Measurements from ENCODE around the gene NFIL3. TPM values are rescaled to one million over a fixed set of nuclear protein-coding genes. Genes with fewer than 3 reads are reported as not detected.
"Not testable (repeated sequence)": the region's sequence is repeated elsewhere in the genome, so short reads cannot be mapped to it uniquely, and the experiment has no call there.

The NFIL3 gene
- polyA plus RNA-seq, 10 donors, result 22.9 to 33.0 (median 24.1) TPM

GRCh38 chr9:91403665-91404543 lies 19.7 kb downstream of the NFIL3 start:
- DNase-seq, result no peak

- no peak for DNase-seq
Measured at GRCh38 chr9:91398926-91399325, 24.7 kb downstream of the NFIL3 start.

GRCh38 chr9:91395553-91396471 lies 27.8 kb downstream of the NFIL3 start:
- peak in 1 of 3 donors; percentile 81 for DNase-seq

GRCh38 chr9:91395106-91395552 lies 28.5 kb downstream of the NFIL3 start:
- no peak for DNase-seq

GRCh38 chr9:91393826-91394225 lies 29.8 kb downstream of the NFIL3 start:
- DNase-seq, result no peak

- DNase-seq, result no peak
Measured at GRCh38 chr9:91392435-91392834, 31.2 kb downstream of the NFIL3 start.

GRCh38 chr9:91391818-91392217 lies 31.8 kb downstream of the NFIL3 start:
- DNase-seq, result no peak

GRCh38 chr9:91391412-91391811 lies 32.2 kb downstream of the NFIL3 start:
- no peak for DNase-seq

- not testable (repeated sequence) for DNase-seq
Measured at GRCh38 chr9:91389686-91390085, 33.9 kb downstream of the NFIL3 start.

- DNase-seq, result no peak
Measured at GRCh38 chr9:91386765-91387164, 36.9 kb downstream of the NFIL3 start.

GRCh38 chr9:91384954-91385353 lies 38.7 kb downstream of the NFIL3 start:
- no peak for DNase-seq

GRCh38 chr9:91383577-91383976 lies 40.1 kb downstream of the NFIL3 start:
- no peak for DNase-seq

GRCh38 chr9:91382298-91382697 lies 41.3 kb downstream of the NFIL3 start:
- no peak for DNase-seq

- no peak for DNase-seq
Measured at GRCh38 chr9:91379426-91379825, 44.2 kb downstream of the NFIL3 start.

GRCh38 chr9:91378695-91379127 lies 44.9 kb downstream of the NFIL3 start:
- peak in 1 of 3 donors; percentile 25 for DNase-seq

- DNase-seq, result not testable (repeated sequence)
Measured at GRCh38 chr9:91378054-91378453, 45.6 kb downstream of the NFIL3 start.

GRCh38 chr9:91376239-91376638 lies 47.4 kb downstream of the NFIL3 start:
- peak in 1 of 3 donors; percentile 16 for DNase-seq

GRCh38 chr9:91374939-91375338 lies 48.7 kb downstream of the NFIL3 start:
- DNase-seq, result peak in 1 of 3 donors; percentile 86

- DNase-seq, result no peak
Measured at GRCh38 chr9:91371894-91372293, 51.7 kb downstream of the NFIL3 start.

GRCh38 chr9:91370006-91370405 lies 53.6 kb downstream of the NFIL3 start:
- DNase-seq, result not testable (repeated sequence)

- DNase-seq, result no peak
Measured at GRCh38 chr9:91364702-91365101, 58.9 kb downstream of the NFIL3 start.

- DNase-seq, result no peak
Measured at GRCh38 chr9:91364005-91364404, 59.6 kb downstream of the NFIL3 start.

Measured in muscle of back (tissue), 11 donors.